Esophagus (tissue), 2 donors: ENCODE results near the gene AOAH. TPM values are rescaled to one million over a fixed set of nuclear protein-coding genes. Genes with fewer than 3 reads are reported as not detected.
"Not testable (repeated sequence)": the region's sequence is repeated elsewhere in the genome, so short reads cannot be mapped to it uniquely, and the experiment has no call there.

Experiments used
- H3K27ac ChIP-seq, 2 donors: one replicate each; pipeline ENCODE4 v1.5.1; 2013; ENCODE audit warnings: low read depth in 2 of 2, mild to moderate bottlenecking in 2 of 2, inconsistent platforms in 1 of 2, low read length in 1 of 2, moderate library complexity in 1 of 2
- H3K27me3 ChIP-seq, 2 donors: one replicate each; pipeline ENCODE4 v1.6.1; 2013; ENCODE audit warnings: low read length in 2 of 2, control low read depth in 1 of 2, mild to moderate bottlenecking in 1 of 2; ENCODE audit not compliant: insufficient read depth in 2 of 2, control insufficient read depth in 1 of 2
- H3K36me3 ChIP-seq, 2 donors: one replicate each; pipeline ENCODE4 v1.6.1; 2013; ENCODE audit warnings: low read length in 1 of 2; ENCODE audit not compliant: control insufficient read depth in 2 of 2, insufficient read depth in 2 of 2
- H3K4me1 ChIP-seq, 2 donors: one replicate each; pipeline ENCODE4 v1.6.1; 2013; ENCODE audit warnings: low read length in 1 of 2; ENCODE audit not compliant: control insufficient read depth in 2 of 2, insufficient read depth in 2 of 2
- H3K4me3 ChIP-seq, 2 donors: one replicate each; pipeline ENCODE4 v1.5.1; 2013; ENCODE audit warnings: low read length in 2 of 2, mild to moderate bottlenecking in 2 of 2, low read depth in 1 of 2, moderate library complexity in 1 of 2
- H3K9me3 ChIP-seq, 2 donors: one replicate each; pipeline ENCODE4 v1.6.1; 2013; ENCODE audit warnings: mild to moderate bottlenecking in 2 of 2, low read depth in 1 of 2, low read length in 1 of 2, moderate library complexity in 1 of 2; ENCODE audit not compliant: control insufficient read depth in 2 of 2, insufficient read depth in 1 of 2
- WGBS, 2 donors: extraction: QIAGEN DNeasy Blood & Tissue Kit; methylation state at CpG; one replicate each; pipeline ENCODE4 v1.1.7; 2013; 5-methylcytosine and 5-hydroxymethylcytosine counted together
- polyA plus RNA-seq, 2 donors: library from polyadenylated mRNA; stranded (reverse); fragments of 200-250 nt; gene quantifications; one replicate each; pipeline ENCODE4 v1.2.3, GENCODE V29; 2013
- donor health status: healthy with polysubstance abuse.
- donor health status: Bipolar disorder and iron deficiency.

AOAH gene
- polyA plus RNA-seq, 2 donors, result 0.71 to 1.7 TPM

- peaks cover 0 to 3% of the 10 kb centered on the region in 2 donors for H3K4me1 ChIP-seq
- no peaks in the 10 kb centered on the region for H3K9me3 ChIP-seq
- no peaks in the 10 kb centered on the region for H3K36me3 ChIP-seq
- no peaks in the 10 kb centered on the region for H3K27me3 ChIP-seq
- no peak overlapping the region for H3K4me3 ChIP-seq
- H3K27ac ChIP-seq, result peak overlapping the region in 1 of 2 donors; percentile 1
- WGBS, 2 donors, result 85 to 86% methylated on average over 7 of the region's 7 CpGs
Measured at GRCh38 chr7:36506130-36506798, 218.0 kb downstream of the AOAH start.

GRCh38 chr7:36504617-36505016 lies 219.7 kb downstream of the AOAH start:
- H3K4me3 ChIP-seq, H3K4me1 ChIP-seq, H3K27ac ChIP-seq, H3K36me3 ChIP-seq, H3K9me3 ChIP-seq, H3K27me3 ChIP-seq: not testable (repeated sequence)
- WGBS, 2 donors, result 92 to 93% methylated on average over 5 of the region's 5 CpGs

- not testable (repeated sequence) for H3K4me1 ChIP-seq, H3K36me3 ChIP-seq, H3K9me3 ChIP-seq, H3K27me3 ChIP-seq, H3K4me3 ChIP-seq, H3K27ac ChIP-seq
- 96% methylated on average over 17 of the region's 17 CpGs for WGBS, 2 donors
Measured at GRCh38 chr7:36504216-36504615, 220.1 kb downstream of the AOAH start.

GRCh38 chr7:36497775-36498174 lies 226.5 kb downstream of the AOAH start:
- peak overlapping the region; percentile 34 to 56 for H3K27ac ChIP-seq
- no peak overlapping the region for H3K4me3 ChIP-seq
- H3K4me1 ChIP-seq, result peaks cover 0 to 2% of the 10 kb centered on the region in 2 donors
- WGBS, 2 donors, result 29 to 32% methylated on average over 4 of the region's 4 CpGs
- H3K36me3 ChIP-seq, result no peaks in the 10 kb centered on the region
- no peaks in the 10 kb centered on the region for H3K9me3 ChIP-seq
- no peaks in the 10 kb centered on the region for H3K27me3 ChIP-seq

GRCh38 chr7:36497176-36497575 lies 227.1 kb downstream of the AOAH start:
- H3K36me3 ChIP-seq, H3K4me1 ChIP-seq, H3K4me3 ChIP-seq, H3K27me3 ChIP-seq, H3K9me3 ChIP-seq: not testable (repeated sequence)
- WGBS, 2 donors, result 55 to 63% methylated on average over 6 of the region's 6 CpGs
- H3K27ac ChIP-seq, result peak overlapping the region in 1 of 2 donors; percentile 44

GRCh38 chr7:36496576-36496975 lies 227.7 kb downstream of the AOAH start:
- Histone ChIP-seq H3K9me3 (no peaks in the 10 kb centered on the region), H3K36me3 (no peaks in the 10 kb centered on the region), H3K4me1 (peaks cover 0 to 2% of the 10 kb centered on the region in 2 donors), H3K27ac (peak overlapping the region in 1 of 2 donors; percentile 49), H3K27me3 (no peaks in the 10 kb centered on the region), H3K4me3 (no peak overlapping the region)
- WGBS, 2 donors, result 76 to 77% methylated on average over 6 of the region's 6 CpGs

GRCh38 chr7:36491317-36491716 lies 233.0 kb downstream of the AOAH start:
- Histone ChIP-seq H3K27me3 (no peaks in the 10 kb centered on the region), H3K4me3 (no peak overlapping the region), H3K9me3 (no peaks in the 10 kb centered on the region), H3K4me1 (no peaks in the 10 kb centered on the region), H3K27ac (no peak overlapping the region), H3K36me3 (no peaks in the 10 kb centered on the region)
- 92% methylated on average over 3 of the region's 3 CpGs for WGBS, 2 donors

GRCh38 chr7:36490419-36490830 lies 233.9 kb downstream of the AOAH start:
- no peaks in the 10 kb centered on the region for H3K4me1 ChIP-seq
- H3K36me3 ChIP-seq, result no peaks in the 10 kb centered on the region
- no peaks in the 10 kb centered on the region for H3K27me3 ChIP-seq
- no peaks in the 10 kb centered on the region for H3K9me3 ChIP-seq
- WGBS, 2 donors, result 39 to 56% methylated on average over 3 of the region's 3 CpGs
- no peak overlapping the region for H3K27ac ChIP-seq
- H3K4me3 ChIP-seq, result no peak overlapping the region

- H3K27ac ChIP-seq, H3K36me3 ChIP-seq, H3K27me3 ChIP-seq, H3K4me1 ChIP-seq, H3K9me3 ChIP-seq, H3K4me3 ChIP-seq: not testable (repeated sequence)
- WGBS, 2 donors, result 92 to 96% methylated on average over 5 of the region's 5 CpGs
Measured at GRCh38 chr7:36488672-36489071, 235.6 kb downstream of the AOAH start.

GRCh38 chr7:36487756-36488336 lies 236.4 kb downstream of the AOAH start:
- Histone ChIP-seq H3K9me3 (no peaks in the 10 kb centered on the region), H3K4me3 (no peak overlapping the region), H3K27ac (no peak overlapping the region), H3K27me3 (no peaks in the 10 kb centered on the region), H3K36me3 (no peaks in the 10 kb centered on the region), H3K4me1 (no peaks in the 10 kb centered on the region)
- 30 to 33% methylated on average over 4 of the region's 4 CpGs for WGBS, 2 donors
